ENCODE data around the gene IFT88.

Gene IFT88

GRCh38 chr13:20566898-20567874, at the start of gene IFT88:
Gene IFT88 (plus strand): TSS chr13:20567157. CDS start chr13:20574386, 7,229 bp downstream.
- Histone ChIP-seq H3K27ac (peak within 1 kb of the TSS; percentile 89), H3K9me3 (no peaks in the 10 kb centered on the region), H3K4me3 (ENCODE audit: low read depth in 1 of 2, low read length in 1 of 2) (peak within 1 kb of the TSS; percentile 66 to 83), H3K4me1 (ENCODE audit: control insufficient read depth in 1 of 2, insufficient read depth in 1 of 2, low read depth in 1 of 2, low read length in 1 of 2) (peaks cover 12 to 17% of the 10 kb centered on the region in 2 experiments), H3K36me3 (no peaks in the 10 kb centered on the region), H3K27me3 (no peaks in the 10 kb centered on the region)
- no peak for TF ChIP-seq CTCF (IDR thresholded peaks at IDR 0.05)

- H3K27me3 ChIP-seq: no peaks in the 10 kb centered on the region
- no peaks in the 10 kb centered on the region for H3K9me3 ChIP-seq
- no peaks in the 10 kb centered on the region for H3K4me1 ChIP-seq (ENCODE audit: control insufficient read depth in 1 of 2, insufficient read depth in 1 of 2, low read depth in 1 of 2, low read length in 1 of 2)
- H3K27ac ChIP-seq: no peak overlapping the region
- no peaks in the 10 kb centered on the region for H3K36me3 ChIP-seq
- TF ChIP-seq CTCF (IDR thresholded peaks at IDR 0.05): no peak
- no peak overlapping the region for H3K4me3 ChIP-seq (ENCODE audit: low read depth in 1 of 2, low read length in 1 of 2)
Measured at GRCh38 chr13:20518660-20519100, 48.3 kb upstream of the IFT88 start.

- Histone ChIP-seq H3K4me3 (ENCODE audit: low read depth in 1 of 2, low read length in 1 of 2) (no peak overlapping the region), H3K9me3 (no peaks in the 10 kb centered on the region), H3K4me1 (ENCODE audit: control insufficient read depth in 1 of 2, insufficient read depth in 1 of 2, low read depth in 1 of 2, low read length in 1 of 2) (peaks cover under 1 to 4% of the 10 kb centered on the region in 2 experiments), H3K36me3 (no peaks in the 10 kb centered on the region), H3K27me3 (peaks cover 4% of the 10 kb centered on the region), H3K27ac (no peak overlapping the region)
- no peak for TF ChIP-seq CTCF (IDR thresholded peaks at IDR 0.05)
Measured at GRCh38 chr13:20519875-20520274, 47.1 kb upstream of the IFT88 start.

GRCh38 chr13:20521364-20522115, 45.4 kb upstream of the IFT88 start:
- Histone ChIP-seq H3K4me3 (ENCODE audit: low read depth in 1 of 2, low read length in 1 of 2) (no peak overlapping the region), H3K27ac (no peak overlapping the region), H3K36me3 (no peaks in the 10 kb centered on the region), H3K4me1 (ENCODE audit: control insufficient read depth in 1 of 2, insufficient read depth in 1 of 2, low read depth in 1 of 2, low read length in 1 of 2) (peaks cover 13 to 14% of the 10 kb centered on the region in 2 experiments), H3K27me3 (peaks cover 7% of the 10 kb centered on the region), H3K9me3 (no peaks in the 10 kb centered on the region)
- no peak for TF ChIP-seq CTCF (IDR thresholded peaks at IDR 0.05)

- no peak for TF ChIP-seq CTCF (IDR thresholded peaks at IDR 0.05)
- H3K4me1 ChIP-seq (ENCODE audit: control insufficient read depth in 1 of 2, insufficient read depth in 1 of 2, low read depth in 1 of 2, low read length in 1 of 2): peaks cover 16 to 18% of the 10 kb centered on the region in 2 experiments
- H3K9me3 ChIP-seq: no peaks in the 10 kb centered on the region
- peak overlapping the region; percentile 77 for H3K27ac ChIP-seq
- peak overlapping the region; percentile 66 to 78 for H3K4me3 ChIP-seq (ENCODE audit: low read depth in 1 of 2, low read length in 1 of 2)
- H3K27me3 ChIP-seq: peaks cover 7% of the 10 kb centered on the region
- no peaks in the 10 kb centered on the region for H3K36me3 ChIP-seq
Measured at GRCh38 chr13:20525144-20525600, 41.8 kb upstream of the IFT88 start.
